Diencephalon (tissue), 1 donor: Measurements from ENCODE around the gene CCNT1. TPM values are rescaled to one million over a fixed set of nuclear protein-coding genes. Genes with fewer than 3 reads are reported as not detected.
A peak's percentile ranks its signal among the peaks of the same experiment; 100 is the strongest.

Source experiments
- small RNA-seq: library from RNA; depleted of rRNA; stranded (forward); fragments of <200 nt; gene quantifications from one replicate; pipeline ENCODE3, GENCODE V24; 2014
- total RNA-seq: library from RNA; depleted of rRNA; stranded (reverse); fragments of >200 nt; gene quantifications from one replicate; pipeline ENCODE4 v1.2.3, GENCODE V29; 2014

The CCNT1 gene
- 39.2 TPM for total RNA-seq

DNA sequence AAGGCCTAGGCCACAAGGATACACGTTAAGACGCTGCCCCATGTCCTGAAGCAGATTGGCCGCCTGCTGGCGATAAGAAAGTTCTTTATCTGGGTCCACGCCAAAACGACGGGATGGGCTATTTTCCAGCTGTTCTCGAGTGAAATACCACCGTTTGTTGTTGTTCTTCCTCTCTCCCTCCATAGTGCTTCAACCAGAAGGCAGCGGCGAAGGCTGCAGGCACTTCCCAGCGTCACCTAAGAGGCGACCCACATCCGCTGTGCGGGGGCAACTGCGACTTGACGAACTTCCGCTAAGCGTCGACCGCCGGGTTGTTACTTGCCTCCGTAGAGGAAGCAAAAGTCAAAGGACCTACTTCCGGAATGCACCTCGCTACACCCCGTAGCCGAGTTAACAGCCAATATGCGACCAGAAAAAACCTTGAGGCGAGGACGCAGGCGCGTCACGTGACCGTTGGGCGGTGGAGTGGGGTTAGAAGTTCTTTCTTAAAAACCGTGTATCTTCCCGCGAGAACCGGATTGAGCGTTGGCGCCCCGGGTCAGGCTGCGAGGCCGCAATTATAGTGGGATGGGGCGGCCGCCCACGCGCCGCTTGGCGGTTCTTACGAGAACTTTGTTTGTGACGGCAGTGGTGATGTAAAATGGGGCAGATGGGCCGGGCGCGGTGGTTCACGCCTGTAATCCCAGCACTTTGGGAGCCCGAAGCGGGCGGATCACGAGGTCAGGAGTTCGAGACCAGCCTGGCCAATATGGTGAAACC, at the start of gene CCNT1:
Gene CCNT1, minus strand, starts transcription at position 215 of the 759 bp plus-strand sequence. Its CDS starts 32 bp downstream, at position 183.

GRCh38 chr12:48681710-48682532, 34.6 kb downstream of the CCNT1 start, which contains the start of gene KANSL2:
Gene KANSL2 (minus strand): TSS chr12:48682238. CDS start chr12:48681632, 606 bp downstream.

Small RNA genes within 50 kb of the gene (small RNA-seq; reads per million reads assigned to genes)
- not detected for gene MIR1291
- gene SNORA2A = 5.3 reads per million, percentile 92 among the genes with 10 or more reads in this experiment
- gene SNORA2B = 5.4 reads per million, percentile 92 among the genes with 10 or more reads in this experiment
- 1.5 reads per million, percentile 83 among the genes with 10 or more reads in this experiment for gene SNORA2C

Other genes starting within 250 kb of the CCNT1 start
- not detected for gene ANP32D, start 244.1 kb downstream of the CCNT1 start, total RNA-seq
- gene C12orf54, start 234.2 kb downstream of the CCNT1 start, total RNA-seq = not detected
- not detected for gene OR8S1, start 191.1 kb downstream of the CCNT1 start, total RNA-seq
- gene LALBA, start 146.7 kb downstream of the CCNT1 start, total RNA-seq = not detected
- 68.5 TPM for gene KANSL2, start 34.5 kb downstream of the CCNT1 start, total RNA-seq
- gene ADCY6, start 72.4 kb upstream of the CCNT1 start, total RNA-seq = 35.5 TPM
- gene CACNB3, start 101.8 kb upstream of the CCNT1 start, total RNA-seq = 45.2 TPM
- gene DDX23, start 135.5 kb upstream of the CCNT1 start, total RNA-seq = 56.5 TPM
- 26.1 TPM for gene RND1, start 149.2 kb upstream of the CCNT1 start, total RNA-seq
- gene FKBP11, start 208.8 kb upstream of the CCNT1 start, total RNA-seq = 7.6 TPM
- 129 TPM for gene ARF3, start 240.8 kb upstream of the CCNT1 start, total RNA-seq